ENCODE results near the gene TLR6. TPM values are rescaled to one million over a fixed set of nuclear protein-coding genes. Genes with fewer than 3 reads are reported as not detected.
A peak's percentile ranks its signal among the peaks of the same experiment; 100 is the strongest.

Gene TLR6
- total and polyA plus RNA-seq, 2 donors (not counting 1 experiment from before 2014, with no cell fraction given): 10.0 to 60.6 TPM

GRCh38 chr4:38832206-38832605, 24.4 kb downstream of the TLR6 start:
- Mint-ChIP-seq H3K9me3 (ENCODE audit: insufficient read depth) (peaks cover 6% of the 10 kb centered on the region), H3K27me3 (no peaks in the 10 kb centered on the region), H3K4me1 (peaks cover 32% of the 10 kb centered on the region), H3K27ac (peak overlapping the region; percentile 27), H3K4me3 (no peak overlapping the region)
- peaks cover 8% of the 10 kb centered on the region for H4K20me1 ChIP-seq (ENCODE audit: control insufficient read depth, insufficient read depth, low read length, poor library complexity, severe bottlenecking)
- DNase-seq: no peak
- H3K9ac ChIP-seq (ENCODE audit: low read length): no peak overlapping the region
- H3K79me2 ChIP-seq (ENCODE audit: control insufficient read depth, insufficient read depth, low read length): peaks cover 76% of the 10 kb centered on the region
- TF ChIP-seq EZH2 (IDR thresholded peaks at IDR 0.05; ENCODE audit: borderline replicate concordance, insufficient read depth, low read depth, low read length, poor library complexity, severe bottlenecking) (no peak), CTCF (IDR thresholded peaks at IDR 0.05) (no peak)
- no peak overlapping the region for H3K27ac ChIP-seq (ENCODE audit: low read length in 2 of 2)
- ChIA-PET CTCF (interaction anchor here (0.9 to 2.0 kb wide), 3 partner anchors 13 to 73 kb away, joined by 3 to 6 read pairs (median 5); partner anchors contain the start of gene TLR6), POLR2A (interaction anchor here (1.4 kb wide), 1 partner anchor 10 kb away, joined by 3 read pairs; no protein-coding TSS in a partner anchor)
- H3K36me3 ChIP-seq (replicated peaks in 1 of 2; ENCODE audit: control extremely low read depth in 1 of 2, control insufficient read depth in 1 of 2, extremely low read depth in 1 of 2, insufficient read depth in 2 of 2, low read length in 1 of 2): peaks cover 1 to 47% of the 10 kb centered on the region in 2 experiments
- intact Hi-C loops (cut with micrococcal nuclease): no loop called here
- peaks cover 6 to 13% of the 10 kb centered on the region in 2 donors for H3K4me1 ChIP-seq (ENCODE audit: control insufficient read depth in 2 of 2, insufficient read depth in 2 of 2, low read length in 2 of 2)
- no peaks in the 10 kb centered on the region for H3K27me3 ChIP-seq (replicated peaks in 1 of 4; ENCODE audit: control extremely low read depth in 1 of 4, control insufficient read depth in 3 of 4, insufficient read depth in 4 of 4, low read length in 3 of 4)
- no peak overlapping the region for H3K4me3 ChIP-seq (ENCODE audit: control extremely low read depth in 1 of 5, extremely low read depth in 1 of 5, insufficient read depth in 1 of 5, low read depth in 2 of 5, low read length in 4 of 5)
- peaks cover 9 to 33% (median 26%) of the 10 kb centered on the region in 3 donors for H3K9me3 ChIP-seq (ENCODE audit: control extremely low read depth in 1 of 3, control insufficient read depth in 2 of 3, insufficient read depth in 1 of 3, low read length in 2 of 3)
- 100% methylated on average over 1 of the region's 1 CpG for WGBS (ENCODE audit: insufficient coverage)
- no peak overlapping the region for H2AFZ ChIP-seq (ENCODE audit: insufficient read depth, low read depth, low read length, poor library complexity, severe bottlenecking)
- H3K4me2 ChIP-seq (replicated peaks; ENCODE audit: low read depth, low read length, poor library complexity, severe bottlenecking): no peak overlapping the region
- no peak for ATAC-seq (ENCODE audit: low read depth)

GRCh38 chr4:38831653-38832052, 25.0 kb downstream of the TLR6 start:
- no peak for ATAC-seq (ENCODE audit: low read depth)
- H3K9ac ChIP-seq (ENCODE audit: low read length): no peak overlapping the region
- peaks cover 8% of the 10 kb centered on the region for H4K20me1 ChIP-seq (ENCODE audit: control insufficient read depth, insufficient read depth, low read length, poor library complexity, severe bottlenecking)
- TF ChIP-seq EZH2 (IDR thresholded peaks at IDR 0.05; ENCODE audit: borderline replicate concordance, insufficient read depth, low read depth, low read length, poor library complexity, severe bottlenecking) (no peak), CTCF (IDR thresholded peaks at IDR 0.05) (no peak)
- no peak for DNase-seq
- peaks cover 6% of the 10 kb centered on the region for H3K9me3 Mint-ChIP-seq (ENCODE audit: insufficient read depth)
- POLR2A ChIA-PET: interaction anchor here (0.8 to 1.4 kb wide), 2 partner anchors 10 to 16 kb away, joined by 3 to 4 read pairs; no protein-coding TSS in a partner anchor
- H3K4me2 ChIP-seq (replicated peaks; ENCODE audit: low read depth, low read length, poor library complexity, severe bottlenecking): no peak overlapping the region
- H2AFZ ChIP-seq (ENCODE audit: insufficient read depth, low read depth, low read length, poor library complexity, severe bottlenecking): no peak overlapping the region
- H3K4me3 ChIP-seq (ENCODE audit: control extremely low read depth in 1 of 5, extremely low read depth in 1 of 5, insufficient read depth in 1 of 5, low read depth in 2 of 5, low read length in 4 of 5): no peak overlapping the region
- intact Hi-C loops (cut with micrococcal nuclease): no loop called here
- H3K27ac ChIP-seq (ENCODE audit: low read length in 2 of 2): no peak overlapping the region
- peaks cover 1 to 50% of the 10 kb centered on the region in 2 experiments for H3K36me3 ChIP-seq (replicated peaks in 1 of 2; ENCODE audit: control extremely low read depth in 1 of 2, control insufficient read depth in 1 of 2, extremely low read depth in 1 of 2, insufficient read depth in 2 of 2, low read length in 1 of 2)
- H3K9me3 ChIP-seq (ENCODE audit: control extremely low read depth in 1 of 3, control insufficient read depth in 2 of 3, insufficient read depth in 1 of 3, low read length in 2 of 3): peaks cover 9 to 27% (median 22%) of the 10 kb centered on the region in 3 donors
- H3K4me1 Mint-ChIP-seq: peaks cover 31% of the 10 kb centered on the region
- H3K79me2 ChIP-seq (ENCODE audit: control insufficient read depth, insufficient read depth, low read length): peaks cover 76% of the 10 kb centered on the region
- CTCF ChIA-PET: interaction anchor here (0.9 to 2.0 kb wide), 3 partner anchors 13 to 72 kb away, joined by 3 to 6 read pairs (median 5); partner anchors contain the start of gene TLR6
- H3K4me1 ChIP-seq (ENCODE audit: control insufficient read depth in 2 of 2, insufficient read depth in 2 of 2, low read length in 2 of 2): peaks cover 6 to 13% of the 10 kb centered on the region in 2 donors
- H3K4me3 Mint-ChIP-seq: no peak overlapping the region
- H3K27me3 Mint-ChIP-seq: no peaks in the 10 kb centered on the region
- no peaks in the 10 kb centered on the region for H3K27me3 ChIP-seq (replicated peaks in 1 of 4; ENCODE audit: control extremely low read depth in 1 of 4, control insufficient read depth in 3 of 4, insufficient read depth in 4 of 4, low read length in 3 of 4)
- no peak overlapping the region for H3K27ac Mint-ChIP-seq
